Measurements from ENCODE around the gene ZNF837.

The ZNF837 gene

GRCh38 chr19:58345558-58345957, 35.3 kb downstream of the ZNF837 start:
- DNase-seq (ENCODE audit: extremely low spot score), result no peak
- POLR2A ChIA-PET, result no interaction called here
- CTCF ChIA-PET, result interaction anchor here (0.9 to 3.8 kb wide), 4 partner anchors 9 to 174 kb away, joined by 3 to 14 read pairs (median 8); partner anchors contain the start of genes ZBTB45 and ZNF497
- TF ChIP-seq CTCF (IDR thresholded peaks at IDR 0.05; ENCODE audit: control extremely low read depth, extremely low read depth, low read depth, missing control alignments), result no peak

- DNase-seq (ENCODE audit: extremely low spot score), result no peak
- ChIA-PET CTCF (interaction anchor here (1.3 to 1.8 kb wide), 2 partner anchors 9 to 175 kb away, joined by 4 read pairs; no protein-coding TSS in a partner anchor), POLR2A (no interaction called here)
- TF ChIP-seq CTCF (IDR thresholded peaks at IDR 0.05; ENCODE audit: control extremely low read depth, extremely low read depth, low read depth, missing control alignments), result no peak
Measured at GRCh38 chr19:58338825-58339558, 41.8 kb downstream of the ZNF837 start.

GRCh38 chr19:58338336-58338735, 42.5 kb downstream of the ZNF837 start:
- no peak for TF ChIP-seq CTCF (IDR thresholded peaks at IDR 0.05; ENCODE audit: control extremely low read depth, extremely low read depth, low read depth, missing control alignments)
- ChIA-PET CTCF (interaction anchor here (1.8 kb wide), 1 partner anchor 176 kb away, joined by 4 read pairs; no protein-coding TSS in a partner anchor), POLR2A (no interaction called here)

GRCh38 chr19:58336820-58337219, 44.0 kb downstream of the ZNF837 start:
- CTCF ChIA-PET, result interaction anchor here (1.0 to 1.1 kb wide), 2 partner anchors 9 to 11 kb away, joined by 3 to 4 read pairs; no protein-coding TSS in a partner anchor
- no peak for TF ChIP-seq CTCF (IDR thresholded peaks at IDR 0.05; ENCODE audit: control extremely low read depth, extremely low read depth, low read depth, missing control alignments)
- POLR2A ChIA-PET, result no interaction called here
- DNase-seq (ENCODE audit: extremely low spot score), result no peak

More at GRCh38 chr19:58338336-58338735, 42.5 kb downstream of the ZNF837 start:
- DNase-seq (ENCODE audit: extremely low spot score), result no peak

GRCh38 chr19:58336216-58336615, 44.6 kb downstream of the ZNF837 start:
- POLR2A ChIA-PET, result no interaction called here
- CTCF ChIA-PET, result interaction anchor here (1.0 to 1.2 kb wide), 3 partner anchors 9 to 26 kb away, joined by 3 to 4 read pairs (median 3); no protein-coding TSS in a partner anchor
- no peak for TF ChIP-seq CTCF (IDR thresholded peaks at IDR 0.05; ENCODE audit: control extremely low read depth, extremely low read depth, low read depth, missing control alignments)
- no peak for DNase-seq (ENCODE audit: extremely low spot score)

GRCh38 chr19:58335630-58336029, 45.2 kb downstream of the ZNF837 start:
- ChIA-PET CTCF (interaction anchor here (1.1 to 1.7 kb wide), 3 partner anchors 10 to 183 kb away, joined by 3 to 4 read pairs (median 3); no protein-coding TSS in a partner anchor), POLR2A (no interaction called here)
- TF ChIP-seq CTCF (IDR thresholded peaks at IDR 0.05; ENCODE audit: control extremely low read depth, extremely low read depth, low read depth, missing control alignments), result no peak
- no peak for DNase-seq (ENCODE audit: extremely low spot score)

All from GM10248 (cell line).